Muscle layer of duodenum (tissue), 2 donors: ENCODE results near the gene ADGRL1.
"Not testable (repeated sequence)": the region's sequence is repeated elsewhere in the genome, so short reads cannot be mapped to it uniquely, and the experiment has no call there.

ENCODE experiments used
- H3K27ac ChIP-seq: one replicate; pipeline ENCODE4 v1.7.0; 2013; ENCODE audit warnings: mild to moderate bottlenecking, low read length
- H3K27me3 ChIP-seq: one replicate; pipeline ENCODE4 v1.7.0; 2013; ENCODE audit warnings: low read depth, mild to moderate bottlenecking, control low read depth, low read length
- H3K36me3 ChIP-seq, 2 donors: one replicate each; pipeline ENCODE4 v1.7.0; 2013; ENCODE audit warnings: low read length in 2 of 2, control low read depth in 1 of 2, mild to moderate bottlenecking in 1 of 2; ENCODE audit not compliant: insufficient read depth in 2 of 2, control insufficient read depth in 1 of 2
- H3K4me1 ChIP-seq, 2 donors: one replicate each; pipeline ENCODE4 v1.7.0; 2013; ENCODE audit warnings: low read length in 2 of 2, mild to moderate bottlenecking in 2 of 2, control low read depth in 1 of 2, moderate library complexity in 1 of 2; ENCODE audit not compliant: insufficient read depth in 2 of 2, control insufficient read depth in 1 of 2
- H3K4me3 ChIP-seq, 2 donors: one replicate each; pipeline ENCODE4 v1.7.0; 2013; ENCODE audit warnings: low read length in 2 of 2, low read depth in 1 of 2, mild to moderate bottlenecking in 1 of 2
- H3K9me3 ChIP-seq, 2 donors: one replicate each; pipeline ENCODE4 v1.7.0; 2013; ENCODE audit warnings: low read length in 2 of 2, control low read depth in 1 of 2, mild to moderate bottlenecking in 1 of 2; ENCODE audit not compliant: control insufficient read depth in 1 of 2
- donor health status: healthy.

The ADGRL1 gene

GRCh38 chr19:14146169-14146568, 59.8 kb downstream of the ADGRL1 start:
- not testable (repeated sequence) for H3K9me3 ChIP-seq, H3K27me3 ChIP-seq, H3K36me3 ChIP-seq, H3K27ac ChIP-seq, H3K4me3 ChIP-seq
- peaks cover 14 to 27% of the 10 kb centered on the region in 2 donors for H3K4me1 ChIP-seq

GRCh38 chr19:14145381-14145780, 60.6 kb downstream of the ADGRL1 start:
- Histone ChIP-seq H3K36me3 (no peaks in the 10 kb centered on the region), H3K9me3 (no peaks in the 10 kb centered on the region), H3K27me3 (no peaks in the 10 kb centered on the region), H3K27ac (no peak overlapping the region), H3K4me1 (peaks cover 13 to 22% of the 10 kb centered on the region in 2 donors), H3K4me3 (no peak overlapping the region)

- H3K27me3 ChIP-seq: no peaks in the 10 kb centered on the region
- H3K9me3 ChIP-seq: no peaks in the 10 kb centered on the region
- H3K4me1 ChIP-seq: peaks cover 4 to 12% of the 10 kb centered on the region in 2 donors
- H3K4me3 ChIP-seq: no peak overlapping the region
- no peak overlapping the region for H3K27ac ChIP-seq
- H3K36me3 ChIP-seq: no peaks in the 10 kb centered on the region
These were observed 63.4 kb downstream of the ADGRL1 start for GRCh38 chr19:14142262-14143190.

DNA sequence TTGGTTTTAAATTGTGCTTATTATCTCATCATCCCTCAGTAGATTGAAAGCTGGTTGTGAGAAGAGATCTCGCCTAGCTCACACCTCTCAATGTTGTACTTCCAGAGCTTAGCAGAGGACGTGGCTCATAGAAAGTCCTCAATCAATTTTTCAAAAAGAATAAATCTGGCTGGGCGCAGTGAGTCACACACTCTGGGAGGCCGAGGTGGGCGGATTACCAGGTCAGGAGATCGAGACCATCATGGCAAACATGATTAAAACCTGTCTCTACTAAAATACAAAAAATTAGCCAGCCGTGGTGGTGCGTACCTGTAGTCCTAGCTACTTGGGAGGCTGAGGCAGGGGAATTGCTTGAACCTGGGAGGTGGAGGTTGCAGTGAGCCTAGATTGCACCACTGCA, 64.9 kb downstream of the ADGRL1 start:
- H3K27me3 ChIP-seq: no peaks in the 10 kb centered on the region
- H3K4me1 ChIP-seq: peaks cover 4 to 15% of the 10 kb centered on the region in 2 donors
- H3K36me3 ChIP-seq: no peaks in the 10 kb centered on the region
- no peak overlapping the region for H3K4me3 ChIP-seq
- H3K27ac ChIP-seq: no peak overlapping the region
- H3K9me3 ChIP-seq: no peaks in the 10 kb centered on the region

DNA sequence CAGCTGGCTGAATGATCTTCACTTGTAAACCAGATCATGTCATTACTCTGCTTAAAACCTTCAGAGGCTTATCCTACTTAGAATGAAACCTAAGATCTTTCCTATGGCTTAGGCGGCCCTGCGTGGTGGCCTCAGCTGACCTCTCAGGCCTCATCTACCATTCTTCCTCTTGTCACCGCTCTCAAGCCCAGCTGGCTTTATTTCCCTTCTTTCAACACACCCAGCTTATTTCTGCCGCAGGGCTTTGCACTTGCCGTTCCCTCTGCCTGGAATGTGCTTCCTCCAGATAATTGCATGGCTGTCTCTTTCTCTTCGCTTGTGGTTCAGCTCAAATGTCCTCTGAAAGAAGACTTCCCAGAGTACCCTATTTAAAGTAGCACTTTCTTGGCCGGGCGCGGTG, 66.0 kb downstream of the ADGRL1 start:
- H3K4me3 ChIP-seq: no peak overlapping the region
- peaks cover 7 to 20% of the 10 kb centered on the region in 2 donors for H3K4me1 ChIP-seq
- H3K9me3 ChIP-seq: no peaks in the 10 kb centered on the region
- no peak overlapping the region for H3K27ac ChIP-seq
- H3K36me3 ChIP-seq: no peaks in the 10 kb centered on the region
- no peaks in the 10 kb centered on the region for H3K27me3 ChIP-seq

DNA sequence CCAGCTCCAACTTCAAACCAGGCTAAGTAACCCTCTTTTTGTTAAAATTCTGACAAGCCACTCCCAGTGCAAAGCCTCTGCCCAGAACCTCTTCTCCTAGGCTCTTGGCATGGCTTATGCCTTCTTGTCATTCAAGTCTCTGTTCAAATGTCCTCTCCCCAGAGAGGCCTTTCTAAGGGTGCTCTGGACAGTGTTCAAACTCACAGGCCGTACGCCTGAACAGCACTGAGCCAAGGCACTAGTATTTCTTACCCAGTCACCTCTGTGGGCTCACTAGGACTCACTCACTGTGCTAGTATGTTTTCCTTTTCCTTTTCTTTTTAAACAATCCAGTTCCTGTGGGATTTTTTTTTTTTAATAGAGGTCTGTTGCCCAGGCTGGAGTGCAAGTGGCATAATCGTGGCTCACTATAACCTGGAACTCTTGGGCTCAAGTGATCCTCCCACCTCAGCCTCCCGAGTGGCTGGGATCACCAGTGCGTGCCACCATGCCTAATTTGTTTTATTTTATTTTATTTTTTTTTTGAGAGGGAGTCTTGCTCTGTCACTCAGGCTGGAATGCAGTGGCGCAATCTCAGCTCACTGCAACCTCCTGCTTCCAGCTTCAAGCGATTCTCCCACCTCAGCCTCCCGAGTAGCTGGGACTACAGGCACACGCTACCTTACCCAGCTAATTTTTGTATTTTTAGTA, 67.2 kb downstream of the ADGRL1 start:
- H3K36me3 ChIP-seq: no peaks in the 10 kb centered on the region
- H3K4me1 ChIP-seq: peaks cover 7 to 20% of the 10 kb centered on the region in 2 donors
- no peaks in the 10 kb centered on the region for H3K9me3 ChIP-seq
- no peak overlapping the region for H3K4me3 ChIP-seq
- H3K27me3 ChIP-seq: no peaks in the 10 kb centered on the region
- H3K27ac ChIP-seq: no peak overlapping the region

- Histone ChIP-seq H3K27me3 (no peaks in the 10 kb centered on the region), H3K4me3 (peak within 1 kb of the TSS; percentile 68 to 84), H3K4me1 (peaks cover 7 to 20% of the 10 kb centered on the region in 2 donors), H3K36me3 (no peaks in the 10 kb centered on the region), H3K27ac (peak within 1 kb of the TSS; percentile 83), H3K9me3 (no peaks in the 10 kb centered on the region)
These were observed 69.3 kb downstream of the ADGRL1 start, which contains the start of gene ASF1B for GRCh38 chr19:14136509-14137281. Gene ASF1B, minus strand, starts transcription at chr19:14136589. Its CDS starts 133 bp downstream, at chr19:14136456.

GRCh38 chr19:14135985-14136508, 69.9 kb downstream of the ADGRL1 start:
- Histone ChIP-seq H3K27ac (no peak overlapping the region), H3K36me3 (no peaks in the 10 kb centered on the region)

GRCh38 chr19:14135355-14135754, 70.6 kb downstream of the ADGRL1 start:
- H3K9me3 ChIP-seq: no peaks in the 10 kb centered on the region
- H3K27me3 ChIP-seq: no peaks in the 10 kb centered on the region
- peak overlapping the region in 1 of 2 donors; percentile 44 for H3K4me3 ChIP-seq
- H3K4me1 ChIP-seq: peaks cover 7 to 20% of the 10 kb centered on the region in 2 donors
- no peak overlapping the region for H3K27ac ChIP-seq
- H3K36me3 ChIP-seq: no peaks in the 10 kb centered on the region

More at GRCh38 chr19:14135985-14136508, 69.9 kb downstream of the ADGRL1 start:
- Histone ChIP-seq H3K9me3 (no peaks in the 10 kb centered on the region), H3K4me1 (peaks cover 7 to 20% of the 10 kb centered on the region in 2 donors), H3K4me3 (peak overlapping the region; percentile 44 to 84), H3K27me3 (no peaks in the 10 kb centered on the region)

GRCh38 chr19:14127929-14128509, 78.0 kb downstream of the ADGRL1 start:
- Histone ChIP-seq H3K9me3 (no peaks in the 10 kb centered on the region), H3K36me3 (no peaks in the 10 kb centered on the region), H3K27me3 (no peaks in the 10 kb centered on the region), H3K27ac (no peak overlapping the region), H3K4me1 (peaks cover 0 to 4% of the 10 kb centered on the region in 2 donors), H3K4me3 (no peak overlapping the region)
